OCI-LY3 (cell line): ENCODE measurements around the gene FGF11.

Source experiments
- H2AFZ ChIP-seq: fragments of 200-600, 300-600 bp; shearing (Covaris generic); 2 replicates; pipeline ENCODE4 v1.6.0; 2014; ENCODE audit warnings: antibody characterized with exemption, low read depth, low read length
- H3K27ac ChIP-seq: fragments of 200-600, 300-600 bp; sonication (generic); 2 replicates; pipeline ENCODE4 v1.5.1; 2014; ENCODE audit warnings: mild to moderate bottlenecking, low read length, moderate library complexity, mixed read lengths
- H3K27me3 ChIP-seq: fragments of 200-600, 300-600 bp; sonication (generic); 2 replicates; pipeline ENCODE4 v1.6.1; 2014; ENCODE audit warnings: low read depth, low read length, mixed read lengths
- H3K36me3 ChIP-seq: fragments of 200-600, 300-600 bp; sonication (generic); replicated peaks from 2 replicates; pipeline ENCODE3; 2014; ENCODE audit warnings: low read depth, low read length, mixed read lengths
- H3K4me1 ChIP-seq: fragments of 300-600, 200-600 bp; sonication (generic); 2 replicates; pipeline ENCODE4 v1.6.1; 2014; ENCODE audit warnings: low read length, mixed read lengths
- H3K4me2 ChIP-seq: fragments of 200-600, 300-600 bp; sonication (generic); 2 replicates; pipeline ENCODE4 v1.6.1; 2014; ENCODE audit warnings: low read length, mixed read lengths
- H3K4me3 ChIP-seq: fragments of 300-600, 200-600 bp; sonication (generic); 2 replicates; pipeline ENCODE4 v1.5.1; 2014; ENCODE audit warnings: antibody characterized with exemption, mild to moderate bottlenecking, low read length, moderate library complexity
- H3K79me2 ChIP-seq: fragments of 300-600, 200-600 bp; shearing (Covaris generic); 2 replicates; pipeline ENCODE4 v1.6.1; 2014; ENCODE audit warnings: mild to moderate bottlenecking, low read length, mixed read lengths
- H3K9ac ChIP-seq: fragments of 300-600, 200-600 bp; shearing (Covaris generic); 2 replicates; pipeline ENCODE4 v1.6.0; 2014; ENCODE audit warnings: mild to moderate bottlenecking, low read length, moderate library complexity
- H3K9me3 ChIP-seq: fragments of 200-600, 300-600 bp; shearing (Covaris generic); 2 replicates; pipeline ENCODE4 v1.6.1; 2014; ENCODE audit warnings: low read length, mixed read lengths; ENCODE audit not compliant: insufficient read depth
- H4K20me1 ChIP-seq: fragments of 200-600, 300-600 bp; sonication (generic); 2 replicates; pipeline ENCODE4 v1.6.1; 2016; ENCODE audit warnings: low read length, mixed read lengths; ENCODE audit not compliant: insufficient read depth
- EZH2phosphoT487 ChIP-seq: fragments of 200-600 bp; shearing (Covaris generic); IDR thresholded peaks from 2 replicates; pipeline ENCODE4 v1.6.1; 2018; ENCODE audit warnings: antibody characterized with exemption, mixed run types, low read depth
- TF ChIP-seq, protein P1 (sequence below): fragments of 200-600, 300-600 bp; sonication (generic); IDR thresholded peaks from 2 replicates; pipeline ENCODE4 v1.5.1; 2014; ENCODE audit warnings: antibody characterized with exemption, low read length, low read depth

FGF11 gene

DNA sequence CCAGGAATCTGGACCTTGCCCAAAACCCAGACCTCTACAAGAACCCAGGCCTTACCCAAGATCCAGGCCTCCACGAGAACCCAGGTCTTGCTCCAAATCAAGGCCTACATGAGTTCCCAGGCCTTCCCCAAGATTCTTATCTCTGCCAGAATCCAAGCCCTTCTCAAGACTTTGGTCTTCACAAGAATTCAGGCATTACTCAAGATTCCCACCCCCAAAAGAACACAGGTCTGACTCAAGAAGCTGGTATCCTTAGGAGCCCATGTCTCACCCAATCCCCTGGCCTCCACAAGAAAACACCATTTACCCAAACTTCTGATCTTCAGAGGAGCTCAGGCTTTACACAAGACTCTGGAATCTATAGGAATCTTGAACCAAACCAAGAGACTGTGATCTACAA lies 8.1 kb upstream of the FGF11 start:
- no peak overlapping the region for H3K27ac ChIP-seq

DNA sequence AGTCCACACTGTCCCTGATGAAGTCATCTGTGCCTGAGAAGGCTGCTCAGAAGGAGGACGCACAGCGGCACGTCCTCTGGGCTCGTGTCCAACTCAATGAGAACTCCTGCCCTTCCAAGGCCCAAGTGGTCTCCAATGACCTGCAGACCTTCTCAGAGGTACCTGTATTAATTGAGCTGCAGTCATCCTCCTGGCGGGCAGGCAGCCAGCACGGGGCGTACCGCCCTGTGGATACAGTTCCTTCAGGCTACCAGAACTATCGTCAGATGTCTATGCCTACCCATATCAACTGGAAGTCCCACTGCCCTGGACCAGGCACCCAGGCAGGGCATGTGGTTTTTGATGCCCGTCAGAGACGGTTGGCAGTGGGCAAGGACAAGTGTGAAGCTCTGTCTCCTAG lies 7.0 kb upstream of the FGF11 start:
- Histone ChIP-seq H3K4me1 (peaks cover 5% of the 10 kb centered on the region), H3K27me3 (no peaks in the 10 kb centered on the region), H3K79me2 (no peaks in the 10 kb centered on the region), H3K4me2 (no peak overlapping the region), H3K4me3 (no peak overlapping the region), H4K20me1 (no peaks in the 10 kb centered on the region), H3K36me3 (no peaks in the 10 kb centered on the region), H3K9ac (no peak overlapping the region), H3K27ac (no peak overlapping the region), H3K9me3 (no peaks in the 10 kb centered on the region), H2AFZ (no peak overlapping the region)
- no peak for TF ChIP-seq EZH2phosphoT487
- TF ChIP-seq, protein P1, sequence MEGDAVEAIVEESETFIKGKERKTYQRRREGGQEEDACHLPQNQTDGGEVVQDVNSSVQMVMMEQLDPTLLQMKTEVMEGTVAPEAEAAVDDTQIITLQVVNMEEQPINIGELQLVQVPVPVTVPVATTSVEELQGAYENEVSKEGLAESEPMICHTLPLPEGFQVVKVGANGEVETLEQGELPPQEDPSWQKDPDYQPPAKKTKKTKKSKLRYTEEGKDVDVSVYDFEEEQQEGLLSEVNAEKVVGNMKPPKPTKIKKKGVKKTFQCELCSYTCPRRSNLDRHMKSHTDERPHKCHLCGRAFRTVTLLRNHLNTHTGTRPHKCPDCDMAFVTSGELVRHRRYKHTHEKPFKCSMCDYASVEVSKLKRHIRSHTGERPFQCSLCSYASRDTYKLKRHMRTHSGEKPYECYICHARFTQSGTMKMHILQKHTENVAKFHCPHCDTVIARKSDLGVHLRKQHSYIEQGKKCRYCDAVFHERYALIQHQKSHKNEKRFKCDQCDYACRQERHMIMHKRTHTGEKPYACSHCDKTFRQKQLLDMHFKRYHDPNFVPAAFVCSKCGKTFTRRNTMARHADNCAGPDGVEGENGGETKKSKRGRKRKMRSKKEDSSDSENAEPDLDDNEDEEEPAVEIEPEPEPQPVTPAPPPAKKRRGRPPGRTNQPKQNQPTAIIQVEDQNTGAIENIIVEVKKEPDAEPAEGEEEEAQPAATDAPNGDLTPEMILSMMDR: no peak

More for the DNA sequence above, 8.1 kb upstream of the FGF11 start:
- Histone ChIP-seq H3K36me3 (no peaks in the 10 kb centered on the region), H3K27me3 (no peaks in the 10 kb centered on the region), H3K4me3 (no peak overlapping the region), H3K79me2 (no peaks in the 10 kb centered on the region), H3K4me1 (peaks cover 3% of the 10 kb centered on the region), H2AFZ (no peak overlapping the region), H3K4me2 (no peak overlapping the region), H3K9me3 (no peaks in the 10 kb centered on the region), H4K20me1 (no peaks in the 10 kb centered on the region), H3K9ac (no peak overlapping the region)
- no peak for TF ChIP-seq EZH2phosphoT487
- TF ChIP-seq, protein P1: no peak

DNA sequence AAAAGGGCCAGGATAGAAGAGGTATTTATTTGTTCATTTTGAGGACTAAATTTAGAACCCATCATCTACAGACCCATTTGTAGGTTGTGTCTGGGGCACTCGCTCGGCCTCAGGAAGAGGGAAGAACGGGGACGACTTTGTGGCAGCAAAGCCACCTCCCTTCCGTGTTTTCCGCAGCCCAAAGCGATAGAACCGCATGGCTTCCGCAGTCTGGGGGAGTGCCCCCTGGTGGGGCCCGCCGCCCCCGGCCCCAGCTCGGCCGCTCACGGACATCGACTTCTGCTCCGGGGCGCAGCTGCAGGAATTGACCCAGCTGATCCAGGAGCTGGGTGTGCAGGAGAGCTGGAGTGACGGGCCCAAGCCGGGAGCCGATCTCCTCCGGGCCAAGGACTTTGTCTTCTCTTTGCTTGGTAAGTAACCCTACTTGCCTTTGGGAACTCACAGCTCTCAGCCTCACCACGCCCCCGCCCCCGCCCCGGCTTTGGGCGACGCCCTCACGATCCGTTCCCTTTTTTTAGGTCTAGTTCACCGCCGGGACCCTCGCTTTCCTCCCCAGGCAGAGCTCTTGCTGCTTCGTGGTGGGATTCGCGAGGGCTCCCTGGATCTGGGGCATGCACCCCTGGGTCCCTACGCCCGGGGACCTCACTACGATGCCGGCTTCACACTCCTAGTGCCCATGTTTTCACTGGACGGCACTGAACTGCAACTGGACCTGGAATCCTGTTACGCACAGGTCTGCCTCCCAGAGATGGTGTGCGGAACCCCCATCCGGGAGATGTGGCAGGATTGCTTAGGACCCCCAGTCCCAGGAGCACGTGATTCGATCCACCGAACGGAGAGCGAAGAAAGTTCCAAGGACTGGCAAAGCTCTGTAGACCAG lies 3.4 kb upstream of the FGF11 start:
- Histone ChIP-seq H3K79me2 (no peaks in the 10 kb centered on the region), H3K9me3 (no peaks in the 10 kb centered on the region), H3K27me3 (0 out of 2 replicates have a peak, but pooled peaks cover 3% of the 10 kb centered on the region), H3K27ac (peak overlapping the region; percentile 44), H3K36me3 (no peaks in the 10 kb centered on the region), H2AFZ (0 out of 2 replicates have a peak overlapping the region, but pooled peaks have one; percentile 47), H4K20me1 (no peaks in the 10 kb centered on the region), H3K4me3 (peak overlapping the region; percentile 83), H3K9ac (peak overlapping the region; percentile 63), H3K4me1 (peaks cover 12% of the 10 kb centered on the region), H3K4me2 (peak overlapping the region; percentile 84)
- TF ChIP-seq, protein P1: no peak
- TF ChIP-seq EZH2phosphoT487: no peak

DNA sequence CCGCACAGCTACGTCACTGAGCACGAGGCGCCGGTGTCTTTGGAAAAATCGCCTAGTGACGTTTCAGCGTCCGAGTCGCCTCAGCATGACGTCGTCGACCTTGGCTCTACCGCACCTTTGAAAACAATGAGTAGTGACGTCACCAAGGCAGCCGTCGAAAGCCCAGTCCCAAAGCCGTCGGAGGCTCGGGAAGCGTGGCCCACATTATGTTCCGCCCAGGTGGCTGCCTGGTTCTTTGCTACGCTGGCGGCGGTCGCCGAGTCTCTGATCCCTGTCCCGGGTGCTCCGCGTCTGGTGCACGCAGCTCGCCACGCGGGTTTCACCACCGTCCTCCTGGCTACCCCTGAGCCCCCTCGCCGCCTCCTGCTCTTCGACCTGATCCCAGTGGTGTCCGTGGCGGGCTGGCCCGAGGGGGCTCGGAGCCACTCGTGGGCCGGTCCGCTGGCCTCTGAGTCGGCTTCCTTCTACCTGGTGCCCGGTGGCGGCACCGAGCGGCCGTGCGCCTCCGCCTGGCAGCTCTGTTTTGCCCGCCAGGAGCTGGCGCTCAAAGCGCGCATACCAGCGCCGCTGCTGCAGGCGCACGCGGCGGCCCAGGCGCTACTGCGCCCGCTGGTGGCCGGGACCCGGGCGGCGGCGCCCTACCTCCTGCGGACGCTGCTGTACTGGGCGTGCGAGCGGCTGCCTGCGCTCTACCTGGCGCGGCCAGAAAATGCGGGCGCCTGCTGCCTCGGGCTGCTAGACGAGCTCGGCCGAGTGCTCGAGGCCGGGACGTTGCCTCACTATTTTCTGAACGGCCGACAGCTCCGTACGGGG lies 2.5 kb upstream of the FGF11 start:
- Histone ChIP-seq H3K27me3 (0 out of 2 replicates have a peak, but pooled peaks cover 3% of the 10 kb centered on the region), H4K20me1 (no peaks in the 10 kb centered on the region), H3K79me2 (no peaks in the 10 kb centered on the region), H3K27ac (no peak overlapping the region), H3K9me3 (no peaks in the 10 kb centered on the region), H3K4me2 (peak overlapping the region; percentile 84), H2AFZ (no peak overlapping the region), H3K4me3 (no peak overlapping the region), H3K4me1 (peaks cover 12% of the 10 kb centered on the region), H3K36me3 (no peaks in the 10 kb centered on the region), H3K9ac (no peak overlapping the region)
- TF ChIP-seq EZH2phosphoT487: no peak
- TF ChIP-seq, protein P1: no peak
